SK-N-SH treated with all-trans-retinoic acid at 6 μM for 48 hours (cell line): Measurements from ENCODE around the gene PTPRG.

ENCODE experiments used
- ATAC-seq: fragments of 200-7000 bp; cut with Tn5 transposase; 3 replicates; pipeline ENCODE4 v1.9.1; 2020; ENCODE audit warnings: mild to moderate bottlenecking, moderate library complexity
- BACH2 ChIP-seq: fragments of 250-450 bp; sonication (Bioruptor Pico); IDR thresholded peaks from 2 replicates; pipeline ENCODE4 v1.9.0; 2021; ENCODE audit warnings: mild to moderate bottlenecking, borderline replicate concordance
- ESRRG ChIP-seq: fragments of 250-450 bp; sonication (Bioruptor Pico); IDR thresholded peaks from 2 replicates; pipeline ENCODE4 v1.6.1; 2021; ENCODE audit warnings: mild to moderate bottlenecking
- GLIS3 ChIP-seq: fragments of 250-450 bp; sonication (Bioruptor Pico); IDR thresholded peaks from 2 replicates; pipeline ENCODE4 v1.5.0; 2020; ENCODE audit warnings: mild to moderate bottlenecking, moderate library complexity
- ISL1 ChIP-seq: fragments of 250-450 bp; sonication (Bioruptor Pico); IDR thresholded peaks from 2 replicates; pipeline ENCODE4 v2.1.2; 2022; ENCODE audit warnings: mild to moderate bottlenecking, moderate library complexity
- OSR1 ChIP-seq: fragments of 250-450 bp; sonication (Bioruptor Pico); IDR thresholded peaks from 2 replicates; pipeline ENCODE4 v1.8.0; 2022; ENCODE audit warnings: moderate library complexity, mild to moderate bottlenecking, inconsistent platforms
- POU6F1 ChIP-seq: fragments of 250-450 bp; sonication (Bioruptor Pico); IDR thresholded peaks from 2 replicates; pipeline ENCODE4 v1.8.0; 2021; ENCODE audit warnings: low read depth, mild to moderate bottlenecking, moderate library complexity, borderline replicate concordance
- PPARA ChIP-seq: fragments of 250-450 bp; sonication (Bioruptor Pico); IDR thresholded peaks from 2 replicates; pipeline ENCODE4 v1.5.0; 2020; ENCODE audit warnings: mild to moderate bottlenecking, borderline replicate concordance
- RARB ChIP-seq: fragments of 250-450 bp; sonication (Bioruptor Pico); IDR thresholded peaks from 2 replicates; pipeline ENCODE4 v1.8.0; 2021; ENCODE audit warnings: mild to moderate bottlenecking, moderate library complexity
- SNAI2 ChIP-seq: fragments of 250-450 bp; sonication (Bioruptor Pico); IDR thresholded peaks from 2 replicates; pipeline ENCODE4 v1.5.0; 2020; ENCODE audit warnings: mild to moderate bottlenecking, moderate library complexity
- TCF4 ChIP-seq: fragments of 250-450 bp; sonication (Bioruptor Pico); IDR thresholded peaks from 2 replicates; pipeline ENCODE4 v1.8.0; 2021; ENCODE audit warnings: mild to moderate bottlenecking, moderate library complexity, borderline replicate concordance
- TSHZ2 ChIP-seq: fragments of 250-450 bp; sonication (Bioruptor Pico); IDR thresholded peaks from 2 replicates; pipeline ENCODE4 v1.5.0; 2020; ENCODE audit warnings: mild to moderate bottlenecking, moderate library complexity
- ZC3H10 ChIP-seq: fragments of 250-450 bp; sonication (Bioruptor Pico); IDR thresholded peaks from 2 replicates; pipeline ENCODE4 v1.5.1; 2021; ENCODE audit warnings: mild to moderate bottlenecking, moderate library complexity
- ZFP3 ChIP-seq: fragments of 250-450 bp; sonication (Bioruptor Pico); IDR thresholded peaks from 2 replicates; pipeline ENCODE4 v1.5.0; 2020; ENCODE audit warnings: mild to moderate bottlenecking, moderate library complexity
- ZFP30 ChIP-seq: fragments of 450-650 bp; formaldehyde crosslinking; IDR thresholded peaks from 2 replicates; pipeline ENCODE4 v1.5.0; 2022; ENCODE audit warnings: mild to moderate bottlenecking, moderate library complexity
- ZNF565 ChIP-seq: fragments of 450-650 bp; formaldehyde crosslinking; conservative IDR thresholded peaks from 2 replicates; pipeline ENCODE4 v1.5.0; 2020; ENCODE audit warnings: low read depth, mild to moderate bottlenecking, moderate library complexity
- ZNF70 ChIP-seq: fragments of 450-650 bp; formaldehyde crosslinking; IDR thresholded peaks from 2 replicates; pipeline ENCODE4 v1.5.0; 2020; ENCODE audit warnings: mild to moderate bottlenecking, moderate library complexity
- ZNF8 ChIP-seq: fragments of 450-650 bp; formaldehyde crosslinking; IDR thresholded peaks from 2 replicates; pipeline ENCODE4 v1.5.0; 2020; ENCODE audit warnings: mild to moderate bottlenecking, moderate library complexity
- TF ChIP-seq, protein P1 (sequence below): fragments of 250-450 bp; sonication (Bioruptor Pico); IDR thresholded peaks from 2 replicates; pipeline ENCODE4 v1.5.1; 2021; ENCODE audit warnings: mild to moderate bottlenecking, moderate library complexity
- TF ChIP-seq, protein P2 (sequence below): fragments of 250-450 bp; sonication (Bioruptor Pico); IDR thresholded peaks from 2 replicates; pipeline ENCODE4 v1.5.1; 2020; ENCODE audit warnings: low read depth, mild to moderate bottlenecking, moderate library complexity
- TF ChIP-seq, protein P3 (sequence below): fragments of 250-450 bp; sonication (Bioruptor Pico); IDR thresholded peaks from 2 replicates; pipeline ENCODE4 v1.8.0; 2020; ENCODE audit warnings: mild to moderate bottlenecking, moderate library complexity, borderline replicate concordance

The PTPRG gene

DNA sequence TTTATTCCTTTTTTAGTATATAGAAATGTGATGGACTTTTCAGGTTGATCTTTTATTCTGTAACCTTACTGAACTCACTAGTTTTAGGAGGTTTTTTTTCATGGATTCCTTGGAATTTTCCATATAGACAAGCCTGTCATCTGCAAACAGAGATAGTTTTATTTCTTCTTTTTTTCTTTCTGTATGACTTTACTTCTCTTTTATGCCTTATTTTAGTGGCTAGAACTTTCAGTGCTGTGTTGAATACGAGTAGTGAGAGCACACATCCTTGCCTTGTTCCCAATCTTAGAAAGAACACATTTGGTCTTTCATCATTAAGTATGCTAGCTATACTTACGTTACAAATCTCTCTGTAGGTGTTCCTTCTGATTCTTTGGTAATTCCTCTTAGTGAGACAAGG lies 336.5 kb downstream of the PTPRG start:
- TF ChIP-seq TCF4 (CRISPR knock-in tag) (no peak), OSR1 (no peak), POU6F1 (CRISPR knock-in tag) (no peak), ZC3H10 (CRISPR knock-in tag) (no peak), BACH2 (CRISPR knock-in tag) (no peak), RARB (CRISPR knock-in tag) (no peak)
- TF ChIP-seq, protein P1, sequence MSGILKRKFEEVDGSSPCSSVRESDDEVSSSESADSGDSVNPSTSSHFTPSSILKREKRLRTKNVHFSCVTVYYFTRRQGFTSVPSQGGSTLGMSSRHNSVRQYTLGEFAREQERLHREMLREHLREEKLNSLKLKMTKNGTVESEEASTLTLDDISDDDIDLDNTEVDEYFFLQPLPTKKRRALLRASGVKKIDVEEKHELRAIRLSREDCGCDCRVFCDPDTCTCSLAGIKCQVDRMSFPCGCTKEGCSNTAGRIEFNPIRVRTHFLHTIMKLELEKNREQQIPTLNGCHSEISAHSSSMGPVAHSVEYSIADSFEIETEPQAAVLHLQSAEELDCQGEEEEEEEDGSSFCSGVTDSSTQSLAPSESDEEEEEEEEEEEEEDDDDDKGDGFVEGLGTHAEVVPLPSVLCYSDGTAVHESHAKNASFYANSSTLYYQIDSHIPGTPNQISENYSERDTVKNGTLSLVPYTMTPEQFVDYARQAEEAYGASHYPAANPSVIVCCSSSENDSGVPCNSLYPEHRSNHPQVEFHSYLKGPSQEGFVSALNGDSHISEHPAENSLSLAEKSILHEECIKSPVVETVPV = no peak
- ATAC-seq = no peak

DNA sequence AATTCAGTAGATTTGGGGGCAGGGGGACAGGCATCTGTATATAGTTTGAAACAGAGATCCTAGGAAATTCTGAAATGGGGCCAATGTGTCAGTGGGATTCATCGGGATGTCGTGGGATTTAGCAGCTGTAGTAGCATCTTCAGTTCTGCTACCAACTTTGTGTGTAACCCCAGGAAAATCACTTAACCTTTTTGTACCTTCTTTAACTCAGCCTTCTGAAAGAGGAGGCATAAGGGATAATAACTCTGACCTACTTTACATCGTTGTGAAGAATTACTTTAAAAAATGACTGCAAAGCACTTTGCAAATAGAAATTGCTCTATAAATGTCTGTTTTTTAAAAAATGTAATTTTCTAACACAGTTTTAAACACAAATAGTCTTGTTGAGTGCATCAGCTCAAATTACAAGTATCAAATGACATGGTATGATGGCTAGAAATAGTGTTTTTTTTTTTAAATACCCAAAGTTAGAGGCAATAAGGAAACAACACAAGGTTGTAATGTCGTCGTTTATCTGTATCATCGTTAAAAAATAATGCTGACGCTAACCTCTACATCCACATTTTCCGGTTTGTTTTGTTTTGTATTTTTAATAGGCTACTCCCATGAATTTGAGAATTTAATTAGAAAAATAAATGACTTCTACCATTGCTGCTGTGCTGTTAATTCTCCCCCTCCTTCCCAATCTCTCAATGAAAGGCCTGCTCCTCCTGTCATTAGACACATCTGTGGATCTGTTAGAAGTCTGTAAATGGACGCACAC lies 338.5 kb downstream of the PTPRG start:
- ATAC-seq = no peak
- no peak for TF ChIP-seq SNAI2 (CRISPR knock-in tag)
- TF ChIP-seq ZNF565 (CRISPR knock-in tag) = no peak
- TF ChIP-seq ZFP3 (CRISPR knock-in tag) = no peak
- TF ChIP-seq TCF4 (CRISPR knock-in tag) = no peak
- TF ChIP-seq, protein P2, sequence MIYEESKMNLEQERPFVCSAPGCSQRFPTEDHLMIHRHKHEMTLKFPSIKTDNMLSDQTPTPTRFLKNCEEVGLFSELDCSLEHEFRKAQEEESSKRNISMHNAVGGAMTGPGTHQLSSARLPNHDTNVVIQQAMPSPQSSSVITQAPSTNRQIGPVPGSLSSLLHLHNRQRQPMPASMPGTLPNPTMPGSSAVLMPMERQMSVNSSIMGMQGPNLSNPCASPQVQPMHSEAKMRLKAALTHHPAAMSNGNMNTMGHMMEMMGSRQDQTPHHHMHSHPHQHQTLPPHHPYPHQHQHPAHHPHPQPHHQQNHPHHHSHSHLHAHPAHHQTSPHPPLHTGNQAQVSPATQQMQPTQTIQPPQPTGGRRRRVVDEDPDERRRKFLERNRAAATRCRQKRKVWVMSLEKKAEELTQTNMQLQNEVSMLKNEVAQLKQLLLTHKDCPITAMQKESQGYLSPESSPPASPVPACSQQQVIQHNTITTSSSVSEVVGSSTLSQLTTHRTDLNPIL = no peak

DNA sequence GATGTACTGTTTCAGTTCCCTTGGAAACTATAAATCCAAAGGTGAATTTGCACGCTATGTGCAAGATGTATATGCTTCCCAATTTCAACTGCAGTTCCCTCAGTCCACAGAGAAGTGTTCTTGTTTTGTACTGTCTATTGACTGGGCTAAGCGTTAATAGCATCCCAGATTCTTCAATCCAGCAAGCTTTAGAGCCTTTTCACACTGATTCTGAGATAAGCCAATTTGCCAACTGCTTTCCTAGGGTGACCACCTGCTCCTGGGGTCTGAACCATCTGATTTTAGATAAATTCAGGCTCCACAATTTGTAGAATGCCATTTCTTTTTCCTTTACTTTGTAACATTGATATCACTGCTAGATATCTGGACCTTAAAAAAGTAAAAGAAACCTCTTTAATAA lies 340.1 kb downstream of the PTPRG start:
- TF ChIP-seq, protein P2 = no peak
- TF ChIP-seq, protein P3, sequence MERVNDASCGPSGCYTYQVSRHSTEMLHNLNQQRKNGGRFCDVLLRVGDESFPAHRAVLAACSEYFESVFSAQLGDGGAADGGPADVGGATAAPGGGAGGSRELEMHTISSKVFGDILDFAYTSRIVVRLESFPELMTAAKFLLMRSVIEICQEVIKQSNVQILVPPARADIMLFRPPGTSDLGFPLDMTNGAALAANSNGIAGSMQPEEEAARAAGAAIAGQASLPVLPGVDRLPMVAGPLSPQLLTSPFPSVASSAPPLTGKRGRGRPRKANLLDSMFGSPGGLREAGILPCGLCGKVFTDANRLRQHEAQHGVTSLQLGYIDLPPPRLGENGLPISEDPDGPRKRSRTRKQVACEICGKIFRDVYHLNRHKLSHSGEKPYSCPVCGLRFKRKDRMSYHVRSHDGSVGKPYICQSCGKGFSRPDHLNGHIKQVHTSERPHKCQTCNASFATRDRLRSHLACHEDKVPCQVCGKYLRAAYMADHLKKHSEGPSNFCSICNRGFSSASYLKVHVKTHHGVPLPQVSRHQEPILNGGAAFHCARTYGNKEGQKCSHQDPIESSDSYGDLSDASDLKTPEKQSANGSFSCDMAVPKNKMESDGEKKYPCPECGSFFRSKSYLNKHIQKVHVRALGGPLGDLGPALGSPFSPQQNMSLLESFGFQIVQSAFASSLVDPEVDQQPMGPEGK = no peak
- no peak for TF ChIP-seq ZNF8 (CRISPR knock-in tag)
- no peak for TF ChIP-seq ESRRG
- no peak for TF ChIP-seq OSR1
- no peak for TF ChIP-seq ZFP3 (CRISPR knock-in tag)
- TF ChIP-seq, protein P1 = no peak
- TF ChIP-seq GLIS3 (CRISPR knock-in tag) = no peak
- no peak for TF ChIP-seq ZFP30 (CRISPR knock-in tag)
- TF ChIP-seq TSHZ2 (CRISPR knock-in tag) = no peak
- no peak for TF ChIP-seq TCF4 (CRISPR knock-in tag)
- TF ChIP-seq BACH2 (CRISPR knock-in tag) = no peak
- TF ChIP-seq ISL1 (CRISPR knock-in tag) = no peak
- no peak for TF ChIP-seq ZNF70 (CRISPR knock-in tag)
- no peak for TF ChIP-seq PPARA (CRISPR knock-in tag)
- TF ChIP-seq RARB (CRISPR knock-in tag) = no peak
- ATAC-seq = no peak
